Adrenal gland (tissue), 5 donors: ENCODE measurements around the gene FLNA.

ENCODE experiments used
- CTCF ChIP-seq, 6 experiments: fragments of 450-650 bp in 4 of 6; fragments of 200-600 bp in 2 of 6; sonication (generic) in 1 of 6; IDR thresholded peaks; 1 replicate in 5 of 6; 2 replicates in 1 of 6; pipeline versions ENCODE4 v1.5.1 to v1.8.0; 2016 to 2021; ENCODE audit warnings: antibody characterized with exemption in 6 of 6, mild to moderate bottlenecking in 2 of 6, moderate library complexity in 1 of 6
- POLR2A ChIP-seq, 2 donors: fragments of 450-650 bp; IDR thresholded peaks; one replicate each; pipeline ENCODE4 v1.6.1; 2017; ENCODE audit warnings: antibody characterized with exemption in 2 of 2, mild to moderate bottlenecking in 2 of 2, moderate library complexity in 1 of 2
- donor health status: DM: no; HTN: no; CAD: no.

GRCh38 chrX:154384284-154384892 is 10.0 kb upstream of the FLNA start:
- TF ChIP-seq CTCF (IDR thresholded peaks at IDR 0.05) (peak in 5 of 6 experiments; percentile 22 to 41 (median 30)), POLR2A (IDR thresholded peaks at IDR 0.05) (no peak)
